Measurements from ENCODE around the gene SIVA1.

DNA sequence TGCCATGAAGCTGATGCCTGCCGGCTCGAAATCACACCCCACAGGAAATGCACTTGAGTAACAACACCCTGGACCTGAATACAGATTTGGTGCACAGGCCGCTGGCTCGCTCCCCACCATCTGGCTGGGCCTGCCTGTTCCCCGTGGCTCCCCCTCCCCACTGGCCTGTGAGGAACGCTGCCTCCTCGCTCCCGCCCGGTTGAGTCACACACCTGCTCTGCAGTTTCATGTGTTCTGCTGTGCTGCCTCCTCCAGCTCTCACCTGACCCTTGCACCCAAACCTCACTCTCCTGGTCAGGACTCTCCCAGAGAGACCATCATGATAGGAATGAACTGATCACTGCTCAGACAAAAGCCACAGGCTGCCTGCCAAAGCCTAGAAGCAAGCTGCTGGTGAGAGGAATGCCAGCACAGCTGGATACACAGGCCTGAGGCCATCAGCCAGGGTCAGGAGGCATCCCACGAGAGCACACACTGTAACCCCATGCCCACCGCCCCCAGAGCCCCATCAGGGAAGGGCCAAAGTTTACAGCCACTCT, 3.8 kb upstream of the SIVA1 start:
- TF ChIP-seq, protein P1, sequence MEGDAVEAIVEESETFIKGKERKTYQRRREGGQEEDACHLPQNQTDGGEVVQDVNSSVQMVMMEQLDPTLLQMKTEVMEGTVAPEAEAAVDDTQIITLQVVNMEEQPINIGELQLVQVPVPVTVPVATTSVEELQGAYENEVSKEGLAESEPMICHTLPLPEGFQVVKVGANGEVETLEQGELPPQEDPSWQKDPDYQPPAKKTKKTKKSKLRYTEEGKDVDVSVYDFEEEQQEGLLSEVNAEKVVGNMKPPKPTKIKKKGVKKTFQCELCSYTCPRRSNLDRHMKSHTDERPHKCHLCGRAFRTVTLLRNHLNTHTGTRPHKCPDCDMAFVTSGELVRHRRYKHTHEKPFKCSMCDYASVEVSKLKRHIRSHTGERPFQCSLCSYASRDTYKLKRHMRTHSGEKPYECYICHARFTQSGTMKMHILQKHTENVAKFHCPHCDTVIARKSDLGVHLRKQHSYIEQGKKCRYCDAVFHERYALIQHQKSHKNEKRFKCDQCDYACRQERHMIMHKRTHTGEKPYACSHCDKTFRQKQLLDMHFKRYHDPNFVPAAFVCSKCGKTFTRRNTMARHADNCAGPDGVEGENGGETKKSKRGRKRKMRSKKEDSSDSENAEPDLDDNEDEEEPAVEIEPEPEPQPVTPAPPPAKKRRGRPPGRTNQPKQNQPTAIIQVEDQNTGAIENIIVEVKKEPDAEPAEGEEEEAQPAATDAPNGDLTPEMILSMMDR (IDR thresholded peaks at IDR 0.05; ENCODE audit: borderline replicate concordance, extremely low read depth, low read length, poor library complexity, severe bottlenecking), result no peak
- TF ChIP-seq EZH2 (IDR thresholded peaks at IDR 0.05; ENCODE audit: borderline replicate concordance, low read depth, low read length, severe bottlenecking), result no peak

Data from DND-41 (cell line).